HEK293 (cell line): ENCODE measurements around the gene PPCDC.
A peak's percentile ranks its signal among the peaks of the same experiment; 100 is the strongest.

ENCODE experiments used
- CTCF ChIA-PET: fragments of 350-600 bp; formaldehyde crosslinking; extraction: SDS; loops from one replicate; lab custom pipeline; 2021; ENCODE audit warnings: antibody characterized with exemption; lab: Yijun Ruan, JAX
- POLR2A ChIA-PET: fragments of 300-600 bp; formaldehyde crosslinking; extraction: SDS; loops from one replicate; lab custom pipeline; 2020; ENCODE audit warnings: antibody characterized with exemption, inconsistent platforms; lab: Yijun Ruan, JAX
- H3K27ac ChIP-seq: fragments of 200-500 bp; sonication (Bioruptor generic); 2 replicates; pipeline ENCODE4 v1.5.1; 2014; ENCODE audit warnings: low read depth, low read length, control low read depth, inconsistent platforms; ENCODE audit errors: extremely low read depth
- H3K36me3 ChIP-seq, 2 experiments: fragments of 200-500 bp in 1 of 2; sonication (Bioruptor generic) in 1 of 2; 1 replicate in 1 of 2; 2 replicates in 1 of 2; pipeline ENCODE4 v1.5.1; 2014 to 2017; ENCODE audit warnings: inconsistent platforms in 2 of 2, low read length in 2 of 2; ENCODE audit not compliant: control insufficient read depth in 2 of 2, insufficient read depth in 1 of 2
- H3K4me1 ChIP-seq: fragments of 200-500 bp; sonication (Bioruptor generic); 2 replicates; pipeline ENCODE4 v1.5.1; 2014; ENCODE audit warnings: mild to moderate bottlenecking, low read length, inconsistent platforms; ENCODE audit not compliant: control insufficient read depth, insufficient read depth
- H3K4me3 ChIP-seq: 2 replicates; pipeline ENCODE4 v1.5.1; 2011; ENCODE audit warnings: low read depth, mild to moderate bottlenecking, control low read depth, low read length, moderate library complexity
- H3K9me3 ChIP-seq: fragments of 200-500 bp; sonication (Bioruptor generic); 2 replicates; pipeline ENCODE4 v1.5.1; 2014; ENCODE audit warnings: low read depth, low read length, inconsistent platforms; ENCODE audit not compliant: control insufficient read depth, insufficient read depth
- EGR2 ChIP-seq: fragments of 450-650 bp; formaldehyde crosslinking; IDR thresholded peaks from 2 replicates; pipeline ENCODE4 v1.5.1; 2016; ENCODE audit warnings: low read depth, missing biosample characterization, missing genetic modification characterization
- FEZF1 ChIP-seq: fragments of 450-650 bp; formaldehyde crosslinking; IDR thresholded peaks from 2 replicates; pipeline ENCODE4 v1.5.1; 2016; ENCODE audit warnings: missing biosample characterization, missing genetic modification characterization
- GLIS1 ChIP-seq: fragments of 450-650 bp; formaldehyde crosslinking; IDR thresholded peaks from 2 replicates; pipeline ENCODE4 v1.5.1; 2016; ENCODE audit warnings: missing biosample characterization, missing genetic modification characterization
- KLF17 ChIP-seq: fragments of 450-650 bp; formaldehyde crosslinking; IDR thresholded peaks from 2 replicates; pipeline ENCODE4 v1.5.1; 2016; ENCODE audit warnings: missing biosample characterization, missing genetic modification characterization
- MYNN ChIP-seq: fragments of 450-650 bp; formaldehyde crosslinking; IDR thresholded peaks from 2 replicates; pipeline ENCODE4 v1.5.1; 2016; ENCODE audit warnings: missing biosample characterization, missing genetic modification characterization, borderline replicate concordance
- SP2 ChIP-seq: fragments of 450-650 bp; formaldehyde crosslinking; IDR thresholded peaks from 2 replicates; pipeline ENCODE4 v1.5.1; 2016; ENCODE audit warnings: missing biosample characterization, missing genetic modification characterization
- TRIM28 ChIP-seq: IDR thresholded peaks from 2 replicates; pipeline ENCODE4 v1.6.1; 2011; ENCODE audit warnings: low read length, control low read depth, borderline replicate concordance
- WT1 ChIP-seq: fragments of 450-650 bp; formaldehyde crosslinking; IDR thresholded peaks from 2 replicates; pipeline ENCODE4 v1.5.1; 2016; ENCODE audit warnings: missing biosample characterization, missing genetic modification characterization
- YY2 ChIP-seq: fragments of 450-650 bp; formaldehyde crosslinking; IDR thresholded peaks from 2 replicates; pipeline ENCODE4 v1.5.1; 2016; ENCODE audit warnings: missing biosample characterization, missing genetic modification characterization
- ZBTB17 ChIP-seq: fragments of 450-650 bp; formaldehyde crosslinking; IDR thresholded peaks from 2 replicates; pipeline ENCODE4 v1.5.1; 2016; ENCODE audit warnings: missing biosample characterization, missing genetic modification characterization
- ZFHX2 ChIP-seq: fragments of 450-650 bp; formaldehyde crosslinking; conservative IDR thresholded peaks from 2 replicates; pipeline ENCODE4 v1.5.1; 2016; ENCODE audit warnings: missing biosample characterization, missing genetic modification characterization
- ZFP41 ChIP-seq: fragments of 450-650 bp; formaldehyde crosslinking; IDR thresholded peaks from 2 replicates; pipeline ENCODE4 v1.5.1; 2016; ENCODE audit warnings: missing biosample characterization, missing genetic modification characterization, borderline replicate concordance
- ZIC2 ChIP-seq: fragments of 450-650 bp; formaldehyde crosslinking; IDR thresholded peaks from 2 replicates; pipeline ENCODE4 v1.5.1; 2016; ENCODE audit warnings: missing biosample characterization, missing genetic modification characterization
- ZNF133 ChIP-seq: fragments of 450-650 bp; formaldehyde crosslinking; IDR thresholded peaks from 2 replicates; pipeline ENCODE4 v1.5.1; 2016; ENCODE audit warnings: missing biosample characterization, missing genetic modification characterization
- ZNF175 ChIP-seq: fragments of 450-650 bp; formaldehyde crosslinking; IDR thresholded peaks from 2 replicates; pipeline ENCODE4 v1.5.1; 2016; ENCODE audit warnings: missing biosample characterization, missing genetic modification characterization
- ZNF266 ChIP-seq: fragments of 450-650 bp; formaldehyde crosslinking; IDR thresholded peaks from 2 replicates; pipeline ENCODE4 v1.5.1; 2016; ENCODE audit warnings: missing biosample characterization, missing genetic modification characterization, low read depth
- ZNF274 ChIP-seq, 2 experiments: fragments of 200-500 bp in 1 of 2; fragments of 450-650 bp in 1 of 2; sonication (Bioruptor generic) in 1 of 2; formaldehyde crosslinking in 1 of 2; IDR thresholded peaks; 2 replicates each; pipeline versions ENCODE4 v1.5.1 to v1.6.1; 2014 to 2016; ENCODE audit warnings: borderline replicate concordance in 1 of 2, inconsistent platforms in 1 of 2, low read length in 1 of 2, missing biosample characterization in 1 of 2, missing genetic modification characterization in 1 of 2
- ZNF324 ChIP-seq: fragments of 450-650 bp; formaldehyde crosslinking; IDR thresholded peaks from 2 replicates; pipeline ENCODE4 v1.5.1; 2016; ENCODE audit warnings: missing biosample characterization, missing genetic modification characterization
- ZNF501 ChIP-seq: fragments of 450-650 bp; formaldehyde crosslinking; IDR thresholded peaks from 2 replicates; pipeline ENCODE4 v1.5.1; 2016; ENCODE audit warnings: missing biosample characterization, missing genetic modification characterization
- ZNF514 ChIP-seq: fragments of 450-650 bp; formaldehyde crosslinking; IDR thresholded peaks from 2 replicates; pipeline ENCODE4 v1.5.1; 2016; ENCODE audit warnings: missing biosample characterization, missing genetic modification characterization
- ZNF555 ChIP-seq: fragments of 450-650 bp; formaldehyde crosslinking; conservative IDR thresholded peaks from 2 replicates; pipeline ENCODE4 v1.5.1; 2017; ENCODE audit warnings: missing biosample characterization, mild to moderate bottlenecking, missing genetic modification characterization, inconsistent platforms
- ZNF596 ChIP-seq: fragments of 450-650 bp; IDR thresholded peaks from 2 replicates; pipeline ENCODE4 v1.5.0; 2018; ENCODE audit warnings: missing biosample characterization, mild to moderate bottlenecking, missing genetic modification characterization, moderate library complexity
- ZNF600 ChIP-seq: fragments of 450-650 bp; formaldehyde crosslinking; IDR thresholded peaks from 2 replicates; pipeline ENCODE4 v1.5.1; 2016; ENCODE audit warnings: missing biosample characterization, missing genetic modification characterization
- ZNF626 ChIP-seq: fragments of 450-650 bp; sonication (Bioruptor Pico); formaldehyde crosslinking; IDR thresholded peaks from 2 replicates; pipeline ENCODE4 v1.5.1; 2018; ENCODE audit warnings: missing biosample characterization, missing genetic modification characterization, inconsistent platforms
- ZNF658 ChIP-seq: fragments of 450-650 bp; formaldehyde crosslinking; IDR thresholded peaks from 2 replicates; pipeline ENCODE4; 2016; ENCODE audit warnings: missing biosample characterization, missing genetic modification characterization
- ZNF677 ChIP-seq: fragments of 450-650 bp; IDR thresholded peaks from 2 replicates; pipeline ENCODE4 v1.5.0; 2018; ENCODE audit warnings: missing biosample characterization, mild to moderate bottlenecking, missing genetic modification characterization, moderate library complexity
- ZNF747 ChIP-seq: fragments of 450-650 bp; formaldehyde crosslinking; IDR thresholded peaks from 2 replicates; pipeline ENCODE4 v1.5.1; 2016; ENCODE audit warnings: missing biosample characterization, missing genetic modification characterization
- ZSCAN16 ChIP-seq: fragments of 450-650 bp; formaldehyde crosslinking; IDR thresholded peaks from 2 replicates; pipeline ENCODE4 v1.5.1; 2016; ENCODE audit warnings: missing biosample characterization, missing genetic modification characterization
- ZSCAN30 ChIP-seq: fragments of 450-650 bp; IDR thresholded peaks from 2 replicates; pipeline ENCODE4 v1.5.1; 2018; ENCODE audit warnings: missing biosample characterization, mild to moderate bottlenecking, missing genetic modification characterization, moderate library complexity

Gene PPCDC

DNA sequence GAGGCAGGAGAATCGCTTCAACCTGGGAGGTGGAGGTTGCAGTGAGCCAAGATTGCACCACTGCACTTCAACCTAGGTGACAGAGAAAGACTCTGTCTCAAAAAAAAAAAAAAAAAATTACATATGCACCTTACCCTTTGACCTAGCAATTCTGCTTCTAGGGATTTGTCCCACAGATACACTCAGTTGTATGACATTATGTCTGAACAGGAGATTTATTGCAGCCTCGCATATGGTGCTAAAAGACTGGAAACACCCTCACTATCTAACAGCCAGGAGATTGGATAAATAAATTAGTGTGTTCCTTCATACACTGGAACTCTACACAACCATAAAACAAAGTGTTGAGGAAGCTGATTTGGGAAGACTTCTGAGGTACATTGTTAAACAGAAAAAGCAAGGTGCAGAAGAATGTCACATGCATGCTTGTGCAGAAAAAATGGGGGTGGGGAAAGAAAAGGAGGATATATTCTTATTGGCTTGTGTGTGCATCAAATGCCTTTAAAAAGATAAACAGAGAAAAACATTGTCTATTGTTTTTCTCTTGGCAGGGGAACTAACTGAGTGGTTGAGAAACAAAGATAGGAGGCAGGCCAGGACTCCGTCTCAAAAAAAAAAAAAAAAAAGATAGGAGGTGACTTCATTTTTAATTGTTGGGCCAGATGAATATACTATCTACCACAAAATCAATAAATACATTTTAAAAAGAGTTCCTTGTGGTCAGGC lies 30.9 kb downstream of the PPCDC start (continued):
- TF ChIP-seq ZNF658 (tag by site-specific recombination) = no peak
- TF ChIP-seq ZNF501 = no peak
- TF ChIP-seq SP2 = no peak
- no peak for TF ChIP-seq ZFP41 (tag by site-specific recombination)
- no peak for TF ChIP-seq ZNF677
- no peak for TF ChIP-seq ZNF266 (tag by site-specific recombination)

DNA sequence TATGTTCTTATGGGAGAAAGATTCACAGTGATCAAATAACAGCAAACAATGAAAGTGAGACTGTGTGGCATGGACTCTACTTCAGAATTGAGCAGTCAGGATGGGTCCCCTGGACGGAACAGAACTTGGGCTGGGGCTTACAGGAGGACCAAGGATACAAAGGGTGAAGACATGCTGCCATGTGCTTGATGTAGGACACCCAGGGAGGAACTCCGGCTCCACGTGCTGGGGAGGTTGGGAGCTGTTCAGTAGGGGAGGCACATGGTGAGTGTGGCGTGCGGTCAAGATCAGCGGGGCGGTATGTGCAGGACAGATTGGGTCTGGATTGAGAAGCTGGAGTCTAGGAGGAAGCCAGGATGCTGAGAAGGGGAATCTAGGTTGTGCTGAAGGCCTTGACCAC lies 32.6 kb downstream of the PPCDC start:
- Histone ChIP-seq H3K4me1 (peaks cover 5% of the 10 kb centered on the region; the same call in 1 of the 2 replicates), H3K9me3 (no peaks in the 10 kb centered on the region), H3K36me3 (no peaks in the 10 kb centered on the region; a peak in 1 of 3 replicates), H3K4me3 (no peak overlapping the region), H3K27ac (no peak overlapping the region)
- CTCF ChIA-PET = interaction anchor here (0.6 to 1.1 kb wide), 2 partner anchors 10 to 21 kb away, joined by 3 to 6 read pairs; no protein-coding TSS in a partner anchor
- TF ChIP-seq SP2 (no peak), ZNF600 (tag by site-specific recombination) (peak; percentile 44; the same call in 1 of the 2 replicates)
- POLR2A ChIA-PET = interaction anchor here (0.9 kb wide), 1 partner anchor 145 kb away, joined by 3 read pairs; the partner anchor contains the start of gene C15orf39

- Histone ChIP-seq H3K4me1 (peaks cover 5% of the 10 kb centered on the region; the same call in 1 of the 2 replicates), H3K27ac (no peak overlapping the region), H3K4me3 (no peak overlapping the region), H3K36me3 (no peaks in the 10 kb centered on the region; a peak in 1 of 3 replicates), H3K9me3 (no peaks in the 10 kb centered on the region)
- ChIA-PET POLR2A (interaction anchor here (0.7 to 2.0 kb wide), 5 partner anchors 14 to 486 kb away, joined by 3 to 14 read pairs (median 6); partner anchors contain the start of genes C15orf39 and PPCDC), CTCF (interaction anchor here (0.5 to 1.4 kb wide), 6 partner anchors 9 to 250 kb away, joined by 3 to 7 read pairs (median 4); partner anchors contain the start of gene C15orf39)
- TF ChIP-seq ZNF626 (no peak), ZSCAN30 (tag by site-specific recombination) (no peak), WT1 (tag by site-specific recombination) (no peak), ZIC2 (tag by site-specific recombination) (no peak), FEZF1 (no peak), KLF17 (tag by site-specific recombination) (no peak), ZNF175 (no peak), ZSCAN16 (tag by site-specific recombination) (no peak), ZBTB17 (tag by site-specific recombination) (peak; percentile 45; the same call in 1 of the 2 replicates), EGR2 (tag by site-specific recombination) (peak; percentile 65), MYNN (no peak), ZNF514 (tag by site-specific recombination) (no peak), ZNF555 (tag by site-specific recombination) (no peak), ZNF324 (tag by site-specific recombination) (no peak), ZNF274 (IDR thresholded peaks at IDR 0.05; ENCODE audit: low read length) (no peak), ZNF274 (tag by site-specific recombination; IDR thresholded peaks at IDR 0.05; ENCODE audit: borderline replicate concordance) (no peak), GLIS1 (tag by site-specific recombination) (no peak), ZNF596 (tag by site-specific recombination) (no peak), YY2 (tag by site-specific recombination) (no peak), ZFHX2 (tag by site-specific recombination) (peak; percentile 69), TRIM28 (no peak), ZNF133 (no peak), ZNF747 (tag by site-specific recombination) (no peak)
Observed at GRCh38 chr15:75058127-75058905, 34.9 kb downstream of the PPCDC start.
